Neuronal stem cell (in vitro differentiated cells): ENCODE data around the gene TPI1.
A peak's percentile ranks its signal among the peaks of the same experiment; 100 is the strongest.
"Not testable (repeated sequence)": the region's sequence is repeated elsewhere in the genome, so short reads cannot be mapped to it uniquely, and the experiment has no call there.

Experiments
- DNase-seq: peaks from one replicate; pipeline ENCODE4 v3.0.0-alpha.2; 2013; ENCODE audit warnings: low spot score
- H2AFZ ChIP-seq: one replicate; pipeline ENCODE4 v1.6.1; 2013; ENCODE audit warnings: mild to moderate bottlenecking, low read length, inconsistent platforms
- H2AK5ac ChIP-seq: 2 replicates; pipeline ENCODE4 v1.6.1; 2013; ENCODE audit warnings: low read depth, mild to moderate bottlenecking, inconsistent platforms, low read length, moderate library complexity, mixed read lengths
- H2BK120ac ChIP-seq: 2 replicates; pipeline ENCODE4 v1.6.1; 2013; ENCODE audit warnings: low read depth, mild to moderate bottlenecking, inconsistent platforms, low read length, moderate library complexity, mixed read lengths
- H2BK12ac ChIP-seq: one replicate; pipeline ENCODE4 v1.6.1; 2013; ENCODE audit warnings: low read length, inconsistent platforms
- H2BK15ac ChIP-seq: 2 replicates; pipeline ENCODE4 v1.6.1; 2013; ENCODE audit warnings: mild to moderate bottlenecking, low read length, inconsistent platforms, mixed read lengths
- H2BK5ac ChIP-seq: one replicate; pipeline ENCODE4 v1.6.1; 2013; ENCODE audit warnings: inconsistent platforms, mild to moderate bottlenecking, low read length, moderate library complexity
- H3K14ac ChIP-seq: one replicate; pipeline ENCODE4 v1.6.1; 2013; ENCODE audit warnings: low read length, inconsistent platforms
- H3K18ac ChIP-seq: 2 replicates; pipeline ENCODE4 v1.6.1; 2013; ENCODE audit warnings: low read length, inconsistent platforms
- H3K23ac ChIP-seq: 2 replicates; pipeline ENCODE4 v1.6.1; 2013; ENCODE audit warnings: low read depth, mild to moderate bottlenecking, mixed read lengths, low read length, inconsistent platforms; ENCODE audit not compliant: poor library complexity
- H3K27ac ChIP-seq: replicated peaks from 3 replicates; pipeline ENCODE4 v1.5.1; 2013; ENCODE audit warnings: low read length, inconsistent platforms
- H3K27me3 ChIP-seq, 3 experiments: 2 replicates each; pipeline ENCODE4 v1.6.1; 2013; ENCODE audit warnings: low read length in 3 of 3, mild to moderate bottlenecking in 2 of 3, inconsistent platforms in 1 of 3, low read depth in 1 of 3, mixed read lengths in 1 of 3, moderate library complexity in 1 of 3; ENCODE audit not compliant: control insufficient read depth in 3 of 3, insufficient read depth in 3 of 3
- H3K36me3 ChIP-seq, 2 donors: replicated peaks in 1 of 2; 2 replicates each; pipeline ENCODE4 v1.6.1; 2013; ENCODE audit warnings: low read length in 2 of 2; ENCODE audit not compliant: control insufficient read depth in 2 of 2, insufficient read depth in 2 of 2
- H3K4ac ChIP-seq: 2 replicates; pipeline ENCODE4 v1.6.1; 2013; ENCODE audit warnings: inconsistent platforms, mild to moderate bottlenecking, low read length, moderate library complexity
- H3K4me1 ChIP-seq, 2 donors: 1 replicate in 1 of 2; 2 replicates in 1 of 2; pipeline ENCODE4 v1.6.1; 2013; ENCODE audit warnings: low read length in 2 of 2, low read depth in 1 of 2; ENCODE audit not compliant: control insufficient read depth in 2 of 2, insufficient read depth in 1 of 2
- H3K4me2 ChIP-seq: one replicate; pipeline ENCODE4 v1.6.1; 2013; ENCODE audit warnings: mild to moderate bottlenecking, low read length, inconsistent platforms; ENCODE audit not compliant: insufficient read depth, poor library complexity, severe bottlenecking
- H3K4me3 ChIP-seq, 2 donors: 2 replicates each; pipeline ENCODE4 v1.5.1; 2013; ENCODE audit warnings: low read length in 2 of 2, mild to moderate bottlenecking in 2 of 2, inconsistent platforms in 1 of 2, moderate library complexity in 1 of 2
- H3K79me1 ChIP-seq: one replicate; pipeline ENCODE4 v1.6.1; 2013; ENCODE audit warnings: low read depth, mild to moderate bottlenecking, inconsistent platforms, low read length, moderate library complexity
- H3K9ac ChIP-seq: one replicate; pipeline ENCODE4 v1.6.1; 2013; ENCODE audit warnings: mild to moderate bottlenecking, low read depth, low read length, inconsistent platforms; ENCODE audit not compliant: poor library complexity
- H3K9me3 ChIP-seq, 2 donors: replicated peaks in 1 of 2; 2 replicates each; pipeline versions ENCODE3 to v1.6.1; 2013; ENCODE audit warnings: low read length in 2 of 2, mild to moderate bottlenecking in 2 of 2, inconsistent platforms in 1 of 2, low read depth in 1 of 2, mixed read lengths in 1 of 2, moderate library complexity in 1 of 2; ENCODE audit not compliant: control insufficient read depth in 2 of 2, insufficient read depth in 1 of 2
- H4K8ac ChIP-seq: one replicate; pipeline ENCODE4 v1.6.1; 2013; ENCODE audit warnings: low read depth, mild to moderate bottlenecking, inconsistent platforms, low read length, moderate library complexity
- H4K91ac ChIP-seq: one replicate; pipeline ENCODE4 v1.6.1; 2013; ENCODE audit warnings: low read length, low read depth, mild to moderate bottlenecking, inconsistent platforms; ENCODE audit not compliant: poor library complexity
- whole genome bisulfite sequencing, 2 donors: extraction: QIAGEN DNeasy Blood & Tissue Kit; methylation state at CpG; one replicate each; pipeline ENCODE4 v1.1.7; 2013; ENCODE audit warnings: missing lambda C conversion rate in 2 of 2, mixed read lengths in 1 of 2; ENCODE audit not compliant: insufficient read length in 2 of 2, insufficient replicate concordance in 1 of 2; ENCODE audit errors: extremely low coverage in 2 of 2; 5-methylcytosine and 5-hydroxymethylcytosine counted together

The TPI1 gene

DNA sequence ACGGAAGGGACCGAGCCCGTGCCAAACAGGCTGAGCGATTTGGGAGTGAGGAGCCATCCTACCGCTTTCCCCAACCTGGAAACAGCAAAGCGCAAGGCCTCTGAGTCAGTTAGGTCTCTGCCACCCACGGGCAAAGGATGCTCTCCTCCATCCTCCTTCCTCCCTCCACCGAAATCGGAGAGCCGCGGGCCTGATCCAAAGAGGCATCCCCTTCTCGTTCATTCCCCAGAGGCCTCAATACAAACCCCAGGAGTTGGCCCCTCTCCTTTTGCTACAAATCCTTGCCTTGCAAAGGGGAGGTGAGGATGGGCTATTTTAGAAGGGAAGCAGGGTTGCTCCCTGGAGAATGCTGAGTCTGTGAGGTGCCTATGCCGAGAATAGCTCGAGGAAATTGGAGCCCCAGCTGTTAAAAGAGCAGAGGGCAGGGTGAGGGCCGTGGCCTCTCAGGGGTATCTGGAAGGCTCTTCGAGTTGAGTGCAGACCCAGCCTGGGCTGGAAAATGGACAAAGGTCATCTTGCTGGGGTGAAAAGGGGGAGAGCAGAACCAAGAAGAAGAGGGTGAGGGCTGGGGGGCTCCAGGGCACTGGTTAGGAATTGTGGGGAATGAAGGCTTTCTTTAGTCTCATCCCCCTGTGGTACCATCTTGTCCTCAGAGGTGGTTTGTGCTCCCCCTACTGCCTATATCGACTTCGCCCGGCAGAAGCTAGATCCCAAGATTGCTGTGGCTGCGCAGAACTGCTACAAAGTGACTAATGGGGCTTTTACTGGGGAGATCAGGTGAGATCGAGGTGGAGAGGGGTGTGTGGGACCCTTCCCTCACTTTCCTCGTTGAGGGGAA is 1.1 kb downstream of the TPI1 start:
- Histone ChIP-seq H4K8ac (no peak overlapping the region), H3K4me1 (peaks cover 15 to 22% of the 10 kb centered on the region in 2 donors), H3K27ac (peak overlapping the region; percentile 11), H3K27me3 (no peaks in the 10 kb centered on the region), H3K36me3 (peaks cover 26 to 66% of the 10 kb centered on the region in 2 donors), H3K23ac (peak overlapping the region; percentile 87), H2BK12ac (no peak overlapping the region), H2BK15ac (peak overlapping the region; percentile 41), H2BK5ac (peak overlapping the region; percentile 95), H3K79me1 (peaks cover 8% of the 10 kb centered on the region), H3K14ac (peak overlapping the region; percentile 25), H3K18ac (peak overlapping the region; percentile 99), H3K9ac (peak overlapping the region; percentile 99), H3K4me3 (peak overlapping the region; percentile 74 to 95), H4K91ac (no peak overlapping the region), H2AFZ (peak overlapping the region; percentile 77), H3K9me3 (peaks cover 0 to 2% of the 10 kb centered on the region in 2 donors), H2BK120ac (no peak overlapping the region), H3K4ac (no peak overlapping the region), H2AK5ac (peak overlapping the region; percentile 96), H3K4me2 (peak overlapping the region; percentile 87)
- peak; percentile 20 for DNase-seq
- WGBS, 2 donors: no CpG with 5 or more reads among the region's 22 CpGs

- H3K27ac ChIP-seq: no peak overlapping the region
Measured at GRCh38 chr12:6869049-6870021, 2.0 kb downstream of the TPI1 start.

DNA sequence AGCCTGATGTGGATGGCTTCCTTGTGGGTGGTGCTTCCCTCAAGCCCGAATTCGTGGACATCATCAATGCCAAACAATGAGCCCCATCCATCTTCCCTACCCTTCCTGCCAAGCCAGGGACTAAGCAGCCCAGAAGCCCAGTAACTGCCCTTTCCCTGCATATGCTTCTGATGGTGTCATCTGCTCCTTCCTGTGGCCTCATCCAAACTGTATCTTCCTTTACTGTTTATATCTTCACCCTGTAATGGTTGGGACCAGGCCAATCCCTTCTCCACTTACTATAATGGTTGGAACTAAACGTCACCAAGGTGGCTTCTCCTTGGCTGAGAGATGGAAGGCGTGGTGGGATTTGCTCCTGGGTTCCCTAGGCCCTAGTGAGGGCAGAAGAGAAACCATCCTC is 3.0 kb downstream of the TPI1 start:
- H3K27me3 ChIP-seq, H3K9me3 ChIP-seq, H3K9ac ChIP-seq, H3K4ac ChIP-seq, H2AFZ ChIP-seq, H2BK5ac ChIP-seq, H2BK120ac ChIP-seq, H3K4me3 ChIP-seq, H4K91ac ChIP-seq, DNase-seq, H2AK5ac ChIP-seq, H3K23ac ChIP-seq, H3K4me2 ChIP-seq, H3K79me1 ChIP-seq, H3K14ac ChIP-seq, H2BK15ac ChIP-seq, H3K27ac ChIP-seq, H4K8ac ChIP-seq, H3K18ac ChIP-seq, H2BK12ac ChIP-seq: not testable (repeated sequence)
- Histone ChIP-seq H3K4me1 (peaks cover 15 to 22% of the 10 kb centered on the region in 2 donors), H3K36me3 (peaks cover 17 to 48% of the 10 kb centered on the region in 2 donors)
- no CpG with 5 or more reads among the region's 4 CpGs for WGBS, 2 donors

More at GRCh38 chr12:6869049-6870021, 2.0 kb downstream of the TPI1 start:
- H3K36me3 ChIP-seq: peaks cover 23 to 57% of the 10 kb centered on the region in 2 donors
- no peak overlapping the region for H4K91ac ChIP-seq
- no peak overlapping the region for H2AK5ac ChIP-seq
- no peak overlapping the region for H3K9ac ChIP-seq
- no peak overlapping the region for H2BK5ac ChIP-seq
- no peak overlapping the region for H2BK12ac ChIP-seq
- WGBS, 2 donors: no CpG with 5 or more reads among the region's 12 CpGs
- H3K4me2 ChIP-seq: peak overlapping the region; percentile 87
- peaks cover 15 to 22% of the 10 kb centered on the region in 2 donors for H3K4me1 ChIP-seq
- H4K8ac ChIP-seq: no peak overlapping the region
- H3K23ac ChIP-seq: no peak overlapping the region
- H3K4me3 ChIP-seq: peak overlapping the region; percentile 2 to 74
- peaks cover 0 to 2% of the 10 kb centered on the region in 2 donors for H3K9me3 ChIP-seq
- H3K27me3 ChIP-seq: no peaks in the 10 kb centered on the region
- H2BK120ac ChIP-seq: no peak overlapping the region
- H3K14ac ChIP-seq: no peak overlapping the region
- no peak overlapping the region for H2BK15ac ChIP-seq
- peaks cover 8% of the 10 kb centered on the region for H3K79me1 ChIP-seq
- peak; percentile 87 for DNase-seq
- no peak overlapping the region for H3K18ac ChIP-seq
- H2AFZ ChIP-seq: no peak overlapping the region
- no peak overlapping the region for H3K4ac ChIP-seq
